Gastrocnemius medialis (tissue), 4 donors: ENCODE data around the gene SUGP2.

Source experiments
- POLR2A ChIP-seq, 2 donors: fragments of 450-650 bp; IDR thresholded peaks; one replicate each; pipeline ENCODE4 v1.6.1; 2017; ENCODE audit warnings: antibody characterized with exemption in 2 of 2, mild to moderate bottlenecking in 2 of 2, moderate library complexity in 2 of 2
- TF ChIP-seq, protein P1 (sequence below), 5 experiments: fragments of 450-650 bp in 3 of 5; fragments of 200-600 bp in 2 of 5; sonication (generic) in 2 of 5; IDR thresholded peaks in 4 of 5; conservative IDR thresholded peaks in 1 of 5; 1 replicate in 4 of 5; 2 replicates in 1 of 5; pipeline ENCODE4 v1.5.1; 2016 to 2019; ENCODE audit warnings: antibody characterized with exemption in 5 of 5, mild to moderate bottlenecking in 3 of 5, moderate library complexity in 3 of 5

DNA sequence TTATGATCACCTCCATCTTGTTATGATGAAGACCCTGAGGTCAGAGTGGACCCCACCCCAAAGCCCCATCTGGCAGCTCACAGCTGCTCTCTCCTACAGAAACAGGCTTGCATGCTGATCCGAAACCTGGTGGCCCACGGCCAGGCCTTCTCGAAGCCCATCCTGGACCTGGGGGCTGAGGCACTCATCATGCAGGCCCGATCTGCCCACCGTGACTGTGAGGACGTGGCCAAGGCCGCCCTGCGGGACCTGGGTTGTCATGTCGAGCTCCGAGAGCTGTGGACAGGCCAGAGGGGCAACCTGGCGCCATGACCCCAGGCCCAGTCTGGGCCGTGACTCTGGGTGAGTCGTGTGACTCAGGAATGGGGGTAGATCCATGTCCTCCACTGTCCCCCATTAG lies 24.0 kb upstream of the SUGP2 start:
- TF ChIP-seq, protein P1, sequence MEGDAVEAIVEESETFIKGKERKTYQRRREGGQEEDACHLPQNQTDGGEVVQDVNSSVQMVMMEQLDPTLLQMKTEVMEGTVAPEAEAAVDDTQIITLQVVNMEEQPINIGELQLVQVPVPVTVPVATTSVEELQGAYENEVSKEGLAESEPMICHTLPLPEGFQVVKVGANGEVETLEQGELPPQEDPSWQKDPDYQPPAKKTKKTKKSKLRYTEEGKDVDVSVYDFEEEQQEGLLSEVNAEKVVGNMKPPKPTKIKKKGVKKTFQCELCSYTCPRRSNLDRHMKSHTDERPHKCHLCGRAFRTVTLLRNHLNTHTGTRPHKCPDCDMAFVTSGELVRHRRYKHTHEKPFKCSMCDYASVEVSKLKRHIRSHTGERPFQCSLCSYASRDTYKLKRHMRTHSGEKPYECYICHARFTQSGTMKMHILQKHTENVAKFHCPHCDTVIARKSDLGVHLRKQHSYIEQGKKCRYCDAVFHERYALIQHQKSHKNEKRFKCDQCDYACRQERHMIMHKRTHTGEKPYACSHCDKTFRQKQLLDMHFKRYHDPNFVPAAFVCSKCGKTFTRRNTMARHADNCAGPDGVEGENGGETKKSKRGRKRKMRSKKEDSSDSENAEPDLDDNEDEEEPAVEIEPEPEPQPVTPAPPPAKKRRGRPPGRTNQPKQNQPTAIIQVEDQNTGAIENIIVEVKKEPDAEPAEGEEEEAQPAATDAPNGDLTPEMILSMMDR (IDR thresholded peaks at IDR 0.05 in 4 of 5, conservative IDR thresholded peaks at IDR 0.05 in 1 of 5), result no peak
- TF ChIP-seq POLR2A (IDR thresholded peaks at IDR 0.05), result no peak
